NCI-H1417 (cell line): ENCODE results near the gene DAAM2.
A peak's percentile ranks its signal among the peaks of the same experiment; 100 is the strongest.

ENCODE experiments used
- DNase-seq, 3 experiments: peaks; one replicate each; lab custom pipeline; 2025; lab: John Stamatoyannopoulos, UW

DAAM2 gene

GRCh38 chr6:39930540-39930939, 138.4 kb downstream of the DAAM2 start:
- DNase-seq, result no peak

GRCh38 chr6:39931607-39932006, 139.4 kb downstream of the DAAM2 start:
- no peak for DNase-seq

DNA sequence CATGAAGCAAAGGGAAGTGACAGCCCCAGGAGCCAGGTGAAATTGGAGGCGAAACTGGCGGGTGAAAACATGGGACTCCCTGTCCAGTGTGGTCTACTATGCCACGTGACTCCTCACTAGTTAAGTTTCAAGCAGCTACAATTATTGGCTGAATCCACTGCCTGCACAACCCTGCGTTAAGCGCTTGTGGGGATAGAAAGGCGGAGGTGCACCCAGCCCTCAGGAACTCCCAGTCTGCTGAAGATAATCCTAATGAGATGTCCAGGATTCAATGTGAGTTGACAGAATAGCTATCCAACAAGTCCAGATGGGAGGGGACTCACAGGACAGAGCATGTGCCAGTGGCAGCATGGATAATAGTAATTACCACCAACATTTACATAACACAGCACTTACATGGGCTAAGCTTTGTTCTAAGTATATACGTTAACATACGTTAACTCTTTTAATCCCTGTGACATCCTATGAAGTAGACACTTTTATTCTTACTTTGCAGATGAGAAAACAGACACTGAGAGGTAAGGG, 140.3 kb downstream of the DAAM2 start:
- no peak for DNase-seq

DNA sequence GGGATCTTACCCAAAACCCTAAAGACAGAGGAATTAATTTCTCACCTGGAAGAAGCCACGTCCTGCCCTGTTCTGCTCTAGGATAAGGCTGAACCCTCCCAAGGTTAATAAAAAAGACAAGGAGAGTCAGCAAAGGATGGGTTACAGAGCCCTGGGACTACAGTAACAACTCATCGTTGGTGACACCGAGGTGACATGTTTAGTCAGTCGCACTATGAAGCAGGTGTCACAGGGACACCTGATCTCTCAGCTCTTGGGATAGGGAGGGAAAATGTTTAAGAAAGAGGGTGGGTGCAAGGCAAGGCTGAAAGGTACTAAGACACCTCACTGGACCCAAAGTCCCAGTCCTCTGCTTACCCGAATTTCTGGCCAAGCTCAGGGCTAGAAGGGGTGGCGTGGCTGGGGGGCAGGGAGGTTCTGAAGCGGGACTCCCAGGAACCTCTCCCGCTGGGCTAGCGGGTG, 141.5 kb downstream of the DAAM2 start:
- DNase-seq, result peak in 1 of 3 experiments; percentile 30

DNA sequence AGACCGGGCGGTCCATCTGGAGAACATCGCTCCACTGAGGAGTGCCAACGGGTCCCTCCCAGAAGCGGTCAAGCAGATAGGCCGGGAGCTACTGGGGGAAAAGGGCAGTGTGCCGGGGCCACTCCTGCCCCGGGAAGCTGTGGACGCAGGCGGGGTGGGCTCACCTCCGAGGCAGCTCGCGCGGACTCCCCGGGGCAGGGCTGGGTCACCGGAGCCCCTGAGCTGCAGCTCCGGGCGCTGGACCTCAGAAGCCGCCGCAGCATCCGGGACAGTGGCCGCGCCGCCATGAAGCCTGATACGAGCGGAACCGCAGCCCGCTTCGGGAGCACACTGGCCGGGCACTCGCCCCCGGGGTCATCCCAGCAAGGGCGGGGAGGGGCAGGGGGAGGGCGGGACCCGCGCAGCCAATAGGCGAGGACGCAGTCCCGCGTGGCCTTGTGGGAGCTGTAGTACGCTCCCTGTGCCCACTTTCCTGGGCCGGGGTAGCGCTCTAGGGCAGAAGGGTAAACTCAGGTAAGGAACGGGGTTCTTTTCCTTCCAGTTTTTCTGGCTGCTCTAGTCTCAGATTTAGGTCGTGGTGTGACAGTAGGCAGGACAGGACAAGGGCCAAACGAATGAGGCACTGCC, 142.1 kb downstream of the DAAM2 start, which contains the start of gene MOCS1:
Gene MOCS1 (minus strand): TSS at position 332 of the 627 bp plus-strand sequence. CDS start 45 bp downstream, at position 287.
- peak; percentile 54 to 71 (median 62) for DNase-seq

GRCh38 chr6:39935241-39935640, 143.1 kb downstream of the DAAM2 start:
- DNase-seq, result no peak

DNA sequence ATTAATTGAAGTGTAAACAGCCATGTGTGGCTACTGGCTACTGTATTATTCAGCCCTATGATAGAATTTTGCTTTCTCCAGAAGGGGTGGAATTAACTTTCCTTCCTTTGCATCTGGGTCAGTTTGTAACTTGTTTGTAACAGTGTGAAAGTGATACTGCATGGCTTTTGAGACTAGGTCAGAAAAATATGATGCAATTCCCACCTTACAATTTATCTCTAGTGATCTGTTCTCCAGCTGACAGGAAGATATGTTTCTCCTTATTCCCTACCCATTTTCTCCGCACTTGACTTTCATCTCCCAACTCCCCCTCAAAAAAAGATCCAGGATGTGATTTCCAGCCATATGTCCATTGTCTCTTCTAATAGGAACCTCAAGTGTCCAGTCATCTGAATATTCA, 144.7 kb downstream of the DAAM2 start:
- DNase-seq, result no peak

DNA sequence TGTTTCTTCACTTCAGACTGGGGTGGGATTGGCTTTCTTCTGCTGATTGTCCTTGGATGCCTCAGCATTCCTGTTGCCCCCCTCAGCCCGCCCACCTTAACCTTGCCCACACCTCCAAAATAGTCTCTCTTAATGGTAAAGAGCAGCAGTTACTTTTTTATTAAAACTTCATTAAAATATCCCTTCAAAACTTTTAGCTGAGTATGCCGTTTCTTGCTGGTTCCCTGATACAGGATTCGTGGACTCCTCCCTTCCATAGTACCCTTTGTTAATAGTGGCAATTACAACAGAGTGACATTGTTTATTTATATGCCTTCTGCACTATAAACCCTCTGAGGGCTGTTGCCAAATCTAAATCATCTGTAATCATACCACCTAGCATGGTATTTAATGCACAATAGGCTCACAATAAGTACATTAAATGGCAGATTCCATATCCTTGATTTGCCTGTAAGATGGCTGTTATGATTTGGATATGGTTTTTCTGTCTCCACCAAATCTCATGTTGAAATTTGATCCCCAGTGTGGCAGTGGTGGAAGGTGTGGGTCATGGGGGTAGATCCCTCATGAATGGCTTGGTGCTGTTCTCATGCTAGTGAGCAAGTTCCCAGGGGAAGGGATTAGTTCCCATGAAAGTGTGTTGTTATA, 145.6 kb downstream of the DAAM2 start:
- DNase-seq, result peak in 1 of 3 experiments; percentile 14

DNA sequence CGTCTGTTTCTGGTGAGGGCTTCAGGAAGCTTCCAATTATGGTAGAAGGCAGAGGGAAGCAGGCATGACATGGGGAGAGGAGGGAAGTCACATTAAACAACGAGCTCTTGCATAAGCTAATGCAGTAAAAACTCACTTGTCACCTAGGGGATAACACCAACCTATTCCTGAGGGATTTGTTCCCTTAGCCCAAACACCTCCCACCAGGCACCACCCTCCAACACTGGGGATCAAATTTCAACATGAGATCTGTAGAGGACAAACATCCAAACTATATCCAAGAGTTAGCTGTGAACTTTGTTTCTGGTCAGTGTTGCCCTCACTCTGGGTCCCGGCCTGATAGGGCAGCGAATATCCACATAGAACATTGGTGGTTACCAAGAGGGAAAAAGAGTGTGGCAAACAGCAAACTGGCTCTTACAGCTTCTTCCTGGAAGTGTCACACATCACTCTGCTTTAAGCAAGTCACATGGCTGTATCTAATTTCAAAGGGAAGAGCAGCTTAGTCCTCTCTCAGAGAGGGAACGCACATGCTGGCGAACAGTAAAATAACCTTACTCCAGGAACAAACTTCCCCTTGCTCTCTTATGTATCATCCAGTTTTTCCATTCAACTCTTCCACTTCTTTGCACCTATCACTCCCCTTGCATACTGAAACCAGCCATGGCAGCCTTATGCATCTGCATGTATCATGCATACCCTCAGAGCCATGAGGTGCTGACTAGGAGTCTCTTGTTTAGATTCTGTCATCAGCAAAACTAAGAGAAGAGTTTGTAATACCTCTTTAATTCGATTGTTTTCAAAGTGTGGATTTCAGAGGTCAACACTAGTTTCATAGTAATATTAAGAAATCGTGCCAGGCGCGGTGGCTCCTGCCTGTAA, 146.8 kb downstream of the DAAM2 start:
- peak in 1 of 3 experiments; percentile 41 for DNase-seq

DNA sequence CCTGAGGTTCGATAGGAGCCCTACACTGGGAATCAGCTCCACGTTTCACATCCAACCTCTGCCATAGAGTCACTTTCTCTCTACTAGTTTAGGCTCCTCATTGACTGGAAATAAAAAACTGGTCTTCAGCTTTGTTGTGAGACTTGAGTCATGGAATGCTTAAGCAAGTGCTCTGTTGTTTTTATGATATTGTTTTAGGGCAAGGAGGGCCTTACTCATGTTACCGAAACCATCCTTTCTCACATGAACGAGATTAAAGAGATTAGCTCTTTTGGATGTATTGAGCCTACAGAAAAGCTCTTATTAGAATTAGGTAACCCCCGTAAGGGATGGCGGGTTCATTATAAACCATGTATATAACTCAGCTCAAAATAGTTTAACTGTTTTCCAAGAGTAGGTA, 149.0 kb downstream of the DAAM2 start:
- DNase-seq, result no peak

DNA sequence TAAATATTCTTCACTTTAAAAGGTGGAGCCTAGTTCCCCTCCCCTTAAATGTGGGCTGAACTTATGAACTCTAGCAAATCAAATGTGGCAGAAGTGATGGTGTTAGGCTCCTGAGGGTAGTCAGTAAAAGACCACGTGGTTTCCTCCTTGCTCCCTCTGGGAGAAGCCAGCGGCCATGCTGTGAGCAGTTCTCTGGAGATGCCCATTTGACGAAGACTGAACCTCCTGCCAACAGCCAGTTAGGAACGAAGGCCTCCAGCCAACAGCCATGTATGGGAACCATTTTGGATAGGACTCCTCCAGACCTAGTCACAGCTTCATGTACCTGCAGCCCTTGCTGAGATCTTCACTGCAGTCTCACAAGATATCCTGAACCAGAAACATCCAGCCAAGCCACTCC, 149.6 kb downstream of the DAAM2 start:
- DNase-seq, result no peak

- no peak for DNase-seq
These were observed 150.9 kb downstream of the DAAM2 start for GRCh38 chr6:39942903-39943580.

- DNase-seq, result peak in 2 of 3 experiments; percentile 8 to 43
These were observed 153.4 kb downstream of the DAAM2 start for GRCh38 chr6:39945626-39946025.

GRCh38 chr6:39947611-39948068, 155.5 kb downstream of the DAAM2 start:
- no peak for DNase-seq

GRCh38 chr6:39948199-39948791, 156.1 kb downstream of the DAAM2 start:
- no peak for DNase-seq

- no peak for DNase-seq
These were observed 158.0 kb downstream of the DAAM2 start for GRCh38 chr6:39950125-39950720.

DNA sequence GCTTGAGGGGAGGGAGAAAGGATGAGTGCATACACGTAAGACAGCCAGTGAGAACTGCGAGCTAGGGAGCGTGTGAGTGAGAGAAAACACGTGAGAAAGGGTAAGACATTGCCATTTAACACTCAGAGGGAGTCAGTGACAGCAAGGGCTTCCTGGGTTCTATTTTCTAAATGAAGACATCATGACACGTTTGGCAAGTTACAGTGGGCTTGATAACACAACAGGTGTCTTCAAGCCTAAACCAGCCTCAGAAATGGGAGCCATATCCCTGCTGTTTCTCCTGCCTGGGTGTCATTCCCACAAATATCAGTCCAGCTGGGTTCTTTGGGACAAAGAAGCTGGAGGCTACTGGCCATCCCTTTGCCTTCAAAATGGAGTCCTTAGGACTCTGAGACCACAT, 159.0 kb downstream of the DAAM2 start:
- no peak for DNase-seq

DNA sequence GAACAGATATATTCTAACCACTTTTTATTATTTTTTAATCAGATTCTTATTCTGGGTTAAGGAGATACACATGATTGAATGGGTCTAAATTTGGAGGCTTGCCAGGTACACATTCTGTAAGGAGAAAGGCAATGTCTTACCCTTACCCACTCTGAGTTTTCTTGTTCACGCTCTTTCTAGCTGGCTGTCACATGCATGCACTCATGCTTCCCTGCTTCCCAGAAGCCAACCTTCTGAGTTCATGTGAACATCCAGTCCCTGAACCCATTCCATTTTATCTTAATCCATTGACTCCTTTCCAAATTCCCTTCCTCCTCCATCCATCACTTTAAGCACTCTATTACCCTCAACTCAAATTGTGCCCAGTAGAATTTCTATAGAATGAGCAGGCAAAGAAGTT, 159.5 kb downstream of the DAAM2 start:
- no peak for DNase-seq

GRCh38 chr6:39952167-39952566, 160.0 kb downstream of the DAAM2 start:
- DNase-seq, result no peak

DNA sequence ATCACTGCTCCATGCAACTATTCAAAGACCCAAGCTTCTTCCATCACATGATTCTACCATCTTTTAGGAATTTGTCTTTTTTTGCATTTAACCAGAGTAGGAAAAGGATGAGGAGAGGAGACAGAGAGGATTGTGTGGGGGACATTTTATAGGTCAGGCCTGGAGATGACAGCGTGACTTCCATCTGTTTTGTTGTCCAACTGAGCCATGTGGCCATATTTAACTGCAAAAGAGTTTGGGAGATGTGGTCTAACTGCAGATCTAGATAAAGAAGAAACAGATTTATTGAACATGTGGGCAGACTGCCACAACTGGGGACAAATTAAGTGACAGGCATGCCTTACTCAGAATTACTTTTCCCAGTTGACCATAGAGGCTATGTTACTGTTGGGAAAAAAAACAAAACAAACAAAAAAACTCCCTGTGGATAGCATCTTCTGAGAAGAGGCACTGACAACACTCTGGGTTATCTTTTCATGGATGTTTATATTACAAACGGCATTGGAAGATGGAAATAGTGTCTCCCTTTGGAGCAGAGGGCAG, 161.0 kb downstream of the DAAM2 start:
- DNase-seq, result no peak
